Epithelial cell of esophagus (primary cell): ENCODE results near the gene MEOX1.

Experiments
- DNase-seq: peaks from one replicate; pipeline ENCODE4 v3.0.0; 2010; ENCODE audit warnings: low read depth
- H3K4me3 ChIP-seq: 2 replicates; pipeline ENCODE4 v1.5.1; 2011; ENCODE audit warnings: mild to moderate bottlenecking, low read length, control low read depth
- CTCF ChIP-seq: IDR thresholded peaks from 2 replicates; pipeline ENCODE4 v1.5.1; 2011; ENCODE audit warnings: low read depth, mild to moderate bottlenecking, low read length, control low read depth, inconsistent platforms; ENCODE audit not compliant: insufficient read depth; ENCODE audit errors: missing control alignments

The MEOX1 gene

GRCh38 chr17:43665937-43666236 lies 4.2 kb upstream of the MEOX1 start:
- no peak for DNase-seq
- TF ChIP-seq CTCF = no peak
- no peak overlapping the region for H3K4me3 ChIP-seq

- no peak for TF ChIP-seq CTCF
- no peak overlapping the region for H3K4me3 ChIP-seq
- no peak for DNase-seq
These were observed 3.6 kb upstream of the MEOX1 start for GRCh38 chr17:43665084-43665936.

GRCh38 chr17:43664096-43664495 lies 2.4 kb upstream of the MEOX1 start:
- H3K4me3 ChIP-seq = no peak overlapping the region
- TF ChIP-seq CTCF = no peak
- DNase-seq = no peak

- H3K4me3 ChIP-seq = no peak overlapping the region
- DNase-seq = no peak
- no peak for TF ChIP-seq CTCF
These were observed 1.7 kb upstream of the MEOX1 start for GRCh38 chr17:43663383-43663782.

- TF ChIP-seq CTCF = no peak
- no peak for DNase-seq
- H3K4me3 ChIP-seq = no peak overlapping the region
These were observed 855 bp upstream of the MEOX1 start for GRCh38 chr17:43662413-43663141.

- DNase-seq = no peak
- H3K4me3 ChIP-seq = no peak overlapping the region
- no peak for TF ChIP-seq CTCF
These were observed 767 bp downstream of the MEOX1 start for GRCh38 chr17:43660816-43661493.
